Lung (tissue), 12 donors: ENCODE measurements around the gene RREB1. TPM values are rescaled to one million over a fixed set of nuclear protein-coding genes. Genes with fewer than 3 reads are reported as not detected.

Experiments
- ATAC-seq: fragments of 200-7000 bp; cut with Tn5 transposase; one replicate; pipeline ENCODE4 v1.9.1; 2020; ENCODE audit warnings: moderate number of reproducible peaks; ENCODE audit not compliant: insufficient read depth, low FRiP score
- DNase-seq, 3 donors: peaks; one replicate each; pipeline ENCODE4 v3.0.0-alpha.2; 2013 to 2017
- H3K27ac ChIP-seq, 2 donors: one replicate each; pipeline ENCODE4 v1.5.1; 2013; ENCODE audit warnings: mild to moderate bottlenecking in 2 of 2, moderate library complexity in 2 of 2, control low read depth in 1 of 2, inconsistent platforms in 1 of 2, low read depth in 1 of 2, low read length in 1 of 2
- H3K27me3 ChIP-seq, 3 donors: one replicate each; pipeline ENCODE4 v1.5.1; 2013; ENCODE audit warnings: low read length in 2 of 3; ENCODE audit not compliant: control insufficient read depth in 3 of 3, insufficient read depth in 3 of 3
- H3K36me3 ChIP-seq, 4 donors: one replicate each; pipeline ENCODE4 v1.5.1; 2013; ENCODE audit warnings: low read length in 4 of 4, mild to moderate bottlenecking in 1 of 4, moderate library complexity in 1 of 4; ENCODE audit not compliant: control insufficient read depth in 4 of 4, insufficient read depth in 4 of 4
- H3K4me1 ChIP-seq, 5 donors: one replicate each; pipeline ENCODE4 v1.5.1; 2013; ENCODE audit warnings: low read length in 5 of 5, mild to moderate bottlenecking in 2 of 5, moderate library complexity in 1 of 5; ENCODE audit not compliant: control insufficient read depth in 5 of 5, insufficient read depth in 5 of 5
- H3K4me3 ChIP-seq: one replicate; pipeline ENCODE4 v1.5.1; 2013; ENCODE audit warnings: mild to moderate bottlenecking, control low read depth, moderate library complexity
- H3K9ac ChIP-seq, 2 donors: one replicate each; pipeline ENCODE4 v1.5.1; 2013; ENCODE audit warnings: low read length in 2 of 2, control low read depth in 1 of 2; ENCODE audit not compliant: insufficient read depth in 1 of 2
- H3K9me3 ChIP-seq, 4 donors: one replicate each; pipeline ENCODE4 v1.5.1; 2013; ENCODE audit warnings: low read length in 3 of 4, mild to moderate bottlenecking in 1 of 4, moderate library complexity in 1 of 4; ENCODE audit not compliant: control insufficient read depth in 4 of 4, insufficient read depth in 3 of 4
- CTCF ChIP-seq: IDR thresholded peaks from 2 replicates; pipeline ENCODE4 v1.5.1; 2012; ENCODE audit warnings: mild to moderate bottlenecking; ENCODE audit errors: control extremely low read depth, extremely low read depth
- WGBS, 2 donors: extraction: QIAGEN DNeasy Blood & Tissue Kit; methylation state at CpG; one replicate each; pipeline ENCODE4 v1.1.7; 2013; 5-methylcytosine and 5-hydroxymethylcytosine counted together
- polyA plus RNA-seq, 2 donors: library from polyadenylated mRNA; stranded (reverse); fragments of 200-250 nt; gene quantifications; one replicate each; pipeline ENCODE4 v1.2.1, GENCODE V29; 2013
- total RNA-seq, 2 donors: library from RNA; depleted of rRNA in 1 of 2; stranded (reverse); fragments of >200 nt in 1 of 2; gene quantifications; one replicate each; pipeline ENCODE4 v1.2.1, GENCODE V29; 2014 to 2021
- donor health status: control.
- donor health status: control.
- donor health status: Bipolar disorder and iron deficiency.
- donor health status: healthy.
- donor health status: DM: yes; HTN: yes; CAD: no.

Gene RREB1
- total and polyA plus RNA-seq, 4 donors: 8.9 to 54.7 (median 31.1) TPM

DNA sequence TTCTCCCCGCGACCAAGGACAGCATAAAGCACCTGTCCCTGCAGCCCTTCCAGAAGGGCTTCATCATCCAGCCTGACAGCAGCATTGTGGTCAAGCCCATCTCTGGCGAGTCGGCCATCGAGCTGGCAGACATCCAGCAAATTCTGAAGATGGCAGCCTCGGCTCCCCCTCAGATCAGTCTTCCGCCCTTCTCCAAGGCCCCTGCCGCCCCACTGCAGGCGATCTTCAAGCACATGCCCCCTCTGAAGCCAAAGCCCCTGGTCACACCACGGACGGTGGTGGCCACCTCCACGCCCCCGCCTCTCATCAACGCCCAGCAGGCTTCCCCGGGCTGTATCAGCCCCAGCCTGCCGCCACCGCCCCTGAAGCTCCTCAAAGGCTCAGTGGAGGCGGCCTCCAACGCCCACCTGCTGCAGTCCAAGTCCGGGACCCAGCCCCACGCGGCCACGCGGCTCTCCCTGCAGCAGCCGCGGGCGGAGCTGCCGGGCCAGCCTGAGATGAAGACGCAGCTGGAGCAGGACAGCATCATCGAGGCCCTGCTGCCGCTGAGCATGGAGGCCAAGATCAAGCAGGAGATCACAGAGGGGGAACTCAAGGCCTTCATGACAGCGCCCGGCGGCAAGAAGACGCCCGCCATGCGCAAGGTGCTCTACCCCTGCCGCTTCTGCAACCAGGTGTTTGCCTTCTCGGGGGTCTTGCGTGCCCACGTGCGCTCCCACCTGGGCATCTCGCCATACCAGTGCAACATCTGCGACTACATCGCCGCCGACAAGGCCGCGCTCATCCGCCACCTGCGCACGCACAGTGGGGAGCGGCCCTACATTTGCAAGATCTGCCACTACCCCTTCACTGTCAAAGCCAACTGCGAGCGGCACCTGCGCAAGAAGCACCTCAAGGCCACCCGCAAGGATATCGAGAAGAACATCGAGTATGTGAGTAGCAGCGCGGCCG, 121.9 kb downstream of the RREB1 start:
- no peak for DNase-seq

GRCh38 chr6:7230327-7230691, 122.5 kb downstream of the RREB1 start:
- TF ChIP-seq CTCF: no peak
- 97% methylated on average over 30 to 39 of the region's 39 CpGs for WGBS, 2 donors
- DNase-seq (no peak), ATAC-seq (no peak)
- Histone ChIP-seq H3K4me3 (no peak overlapping the region), H3K36me3 (peaks cover 30 to 66% (median 43%) of the 10 kb centered on the region in 4 donors), H3K9ac (no peak overlapping the region), H3K27me3 (no peaks in the 10 kb centered on the region), H3K4me1 (peaks cover 0 to 8% (median 2%) of the 10 kb centered on the region in 5 donors), H3K27ac (no peak overlapping the region), H3K9me3 (peaks cover 0 to 2% (median 0%) of the 10 kb centered on the region in 4 donors)

More for the DNA sequence above, 121.9 kb downstream of the RREB1 start:
- no peak for ATAC-seq
- Histone ChIP-seq H3K9me3 (peaks cover 0 to 2% (median 0%) of the 10 kb centered on the region in 4 donors), H3K27ac (no peak overlapping the region), H3K36me3 (peaks cover 30 to 67% (median 44%) of the 10 kb centered on the region in 4 donors), H3K4me1 (peaks cover 0 to 8% (median 2%) of the 10 kb centered on the region in 5 donors), H3K4me3 (no peak overlapping the region), H3K9ac (no peak overlapping the region), H3K27me3 (no peaks in the 10 kb centered on the region)
- TF ChIP-seq CTCF: no peak
- 96 to 97% methylated on average over 62 of the region's 62 CpGs for WGBS, 2 donors

DNA sequence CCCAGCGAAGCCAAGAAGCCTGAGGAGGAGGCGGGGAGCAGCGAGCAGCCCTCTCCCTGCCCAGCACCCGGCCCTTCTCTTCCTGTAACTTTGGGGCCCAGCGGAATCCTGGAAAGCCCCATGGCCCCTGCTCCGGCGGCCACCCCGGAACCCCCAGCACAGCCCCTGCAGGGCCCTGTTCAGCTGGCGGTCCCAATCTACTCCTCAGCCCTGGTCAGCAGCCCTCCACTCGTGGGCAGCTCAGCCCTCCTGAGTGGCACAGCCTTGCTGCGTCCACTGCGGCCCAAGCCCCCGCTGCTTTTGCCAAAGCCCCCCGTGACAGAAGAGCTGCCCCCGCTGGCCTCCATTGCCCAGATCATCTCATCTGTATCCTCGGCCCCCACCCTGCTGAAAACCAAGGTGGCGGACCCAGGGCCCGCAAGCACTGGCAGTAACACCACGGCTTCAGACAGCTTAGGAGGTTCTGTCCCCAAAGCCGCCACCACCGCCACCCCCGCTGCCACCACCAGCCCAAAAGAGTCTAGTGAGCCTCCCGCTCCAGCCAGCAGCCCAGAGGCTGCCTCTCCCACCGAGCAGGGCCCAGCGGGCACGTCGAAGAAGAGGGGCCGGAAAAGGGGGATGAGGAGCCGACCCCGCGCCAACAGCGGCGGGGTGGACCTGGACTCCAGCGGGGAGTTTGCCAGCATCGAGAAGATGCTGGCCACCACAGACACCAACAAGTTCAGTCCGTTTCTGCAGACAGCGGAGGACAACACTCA, 123.4 kb downstream of the RREB1 start:
- Histone ChIP-seq H3K36me3 (peaks cover 26 to 65% (median 37%) of the 10 kb centered on the region in 4 donors), H3K9me3 (peaks cover 0 to 2% (median 0%) of the 10 kb centered on the region in 4 donors)
- WGBS, 2 donors: 97 to 98% methylated on average over 37 of the region's 37 CpGs

More for the DNA sequence above, 123.4 kb downstream of the RREB1 start:
- no peaks in the 10 kb centered on the region for H3K27me3 ChIP-seq
- TF ChIP-seq CTCF: no peak
- DNase-seq: no peak
- H3K27ac ChIP-seq: no peak overlapping the region
- H3K4me1 ChIP-seq: peaks cover 0 to 8% (median 4%) of the 10 kb centered on the region in 5 donors
- H3K9ac ChIP-seq: no peak overlapping the region
- H3K4me3 ChIP-seq: no peak overlapping the region
- ATAC-seq: no peak
